Ovary (tissue), 9 donors: ENCODE results near the gene ANKH. TPM values are rescaled to one million over a fixed set of nuclear protein-coding genes. Genes with fewer than 3 reads are reported as not detected.
A peak's percentile ranks its signal among the peaks of the same experiment; 100 is the strongest.

Experiments
- DNase-seq, 5 donors: peaks; one replicate each; pipeline ENCODE4 v3.0.0-alpha.2; 2019 to 2020
- H3K27ac ChIP-seq, 2 donors: fragments of 200-600 bp; one replicate each; pipeline versions ENCODE4 v1.5.1 to v1.8.0; 2019 to 2022
- H3K27me3 ChIP-seq: fragments of 200-600 bp; one replicate; pipeline ENCODE4 v1.8.0; 2022
- H3K36me3 ChIP-seq: fragments of 200-600 bp; sonication (generic); one replicate; pipeline ENCODE4 v1.5.1; 2019
- H3K4me1 ChIP-seq: one replicate; pipeline ENCODE4 v1.8.1; 2013; ENCODE audit warnings: mild to moderate bottlenecking, moderate library complexity; ENCODE audit not compliant: insufficient read depth
- H3K4me3 ChIP-seq: fragments of 200-600 bp; sonication (generic); one replicate; pipeline ENCODE4 v1.5.1; 2017
- H3K9me3 ChIP-seq, 2 donors: fragments of 200-600 bp in 1 of 2; sonication (generic) in 1 of 2; one replicate each; pipeline versions ENCODE4 v1.5.1 to v1.8.1; 2013 to 2019; ENCODE audit warnings: mild to moderate bottlenecking in 1 of 2, moderate library complexity in 1 of 2
- EP300 ChIP-seq: sonication (generic); formaldehyde crosslinking; IDR thresholded peaks from one replicate; pipeline ENCODE4 v1.6.1; 2017; ENCODE audit warnings: antibody characterized with exemption
- POLR2A ChIP-seq: fragments of 450-650 bp; IDR thresholded peaks from one replicate; pipeline ENCODE4 v1.6.1; 2017; ENCODE audit warnings: antibody characterized with exemption, mild to moderate bottlenecking, moderate library complexity
- WGBS, 3 donors: extraction: QIAGEN DNeasy Blood & Tissue Kit in 1 of 3; methylation state at CpG; one replicate each; pipeline versions ENCODE4 v1.1.5 to v1.1.7; 2013 to 2017; 5-methylcytosine and 5-hydroxymethylcytosine counted together
- intact Hi-C, 4 donors: fragments of 100-400 bp; cut with DNase I; formaldehyde crosslinking; loops; one replicate each; pipeline versions ENCODE4 v1.11.0 to v1.15.1; 2022 to 2023
- polyA plus RNA-seq, 2 donors: library from polyadenylated mRNA; stranded (reverse); fragments of 200-250 nt in 1 of 2; fragments of 350-450 nt in 1 of 2; fragmentation: Illumina TruSeq in 1 of 2; extraction: RNeasy Lipid Tissue Mini Kit (QIAGEN cat#74804) in 1 of 2; gene quantifications; one replicate each; pipeline ENCODE4 v1.2.3, GENCODE V29; 2013 to 2014
- total RNA-seq, 7 donors: library from RNA; depleted of rRNA in 2 of 7; stranded (reverse); fragments of >200 nt in 2 of 7; fragmentation: NEBNext Ultra II Directional in 3 of 7; extraction: Animal tissue kit (Norgen Biotek cat#: 25700) in 3 of 7; gene quantifications; one replicate each; pipeline versions ENCODE4 v1.1.0 to v1.2.4, GENCODE V29; 2016 to 2023
- TF ChIP-seq, protein P1 (sequence below), 3 donors: fragments of 450-650 bp in 2 of 3; fragments of 200-600 bp in 1 of 3; IDR thresholded peaks; one replicate each; pipeline versions ENCODE4 v1.5.1 to v1.8.0; 2016 to 2022; ENCODE audit warnings: antibody characterized with exemption in 3 of 3, mild to moderate bottlenecking in 1 of 3
- donor health status: DM: no; HTN: no; CAD: no; lungs with moderate emphysema.
- donor health status: DM: no; HTN: no; CAD: no.
- donor health status: Bipolar disorder and iron deficiency.
- donor health status: DM: yes; HTN: yes; CAD: no.
- donor health status: DM: no; HTN: no; CAD: no.
- donor health status: DM: yes; HTN: yes; CAD: no.

Gene ANKH
- total and polyA plus RNA-seq, 9 donors = 17.2 to 80.7 (median 44.6) TPM

DNA sequence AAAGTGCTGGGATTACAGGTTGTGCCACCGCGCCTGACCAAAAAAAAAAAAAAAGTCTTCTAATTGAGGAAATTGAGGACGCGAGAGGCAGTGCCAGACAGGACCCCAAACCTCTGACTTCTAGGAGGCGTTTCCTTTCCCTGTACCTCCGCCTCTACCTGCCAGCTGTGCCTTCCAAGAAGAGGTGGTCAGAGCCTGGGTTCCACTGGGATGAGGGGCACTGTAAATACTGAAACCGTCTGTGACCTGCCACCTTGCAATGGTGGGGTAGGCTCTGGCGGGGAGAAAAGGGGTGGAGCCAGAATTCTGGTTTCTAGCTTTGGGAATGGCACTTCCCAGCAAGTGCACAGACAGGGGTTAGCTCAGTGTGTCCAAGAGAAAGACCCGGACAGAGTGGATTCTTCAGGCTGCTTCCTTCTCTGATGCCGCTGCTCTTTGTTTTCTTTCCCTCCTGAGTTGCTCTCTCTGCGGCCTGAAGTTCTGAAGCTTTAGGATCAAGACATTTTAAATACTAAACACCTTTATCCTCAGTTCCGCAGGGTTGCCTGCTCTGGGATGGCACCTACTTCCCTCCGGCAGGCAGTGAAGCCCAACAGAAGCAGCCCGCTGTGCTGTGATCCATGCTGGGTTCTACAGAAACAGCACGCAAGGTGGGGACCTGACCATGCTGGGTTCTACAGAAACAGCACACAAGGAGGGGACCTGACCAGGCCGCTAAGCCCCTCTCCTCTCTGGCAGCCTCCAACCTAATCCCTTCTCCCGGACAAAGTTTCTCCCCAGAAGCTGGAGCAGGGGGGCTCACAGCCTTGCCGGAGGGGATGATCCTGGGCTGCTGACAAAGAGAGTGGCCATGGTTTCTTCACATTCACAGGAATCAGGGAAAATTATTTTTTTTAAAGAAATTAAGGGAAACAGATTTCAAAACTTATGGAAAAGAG lies 141.9 kb downstream of the ANKH start:
- intact Hi-C loops = loop anchor here (5.0 to 10.0 kb wide), 3 partner anchors 135 to 278 kb away; no protein-coding TSS in a partner anchor
- H3K27ac ChIP-seq = no peak overlapping the region
- H3K4me1 ChIP-seq = peaks cover 2% of the 10 kb centered on the region
- no peaks in the 10 kb centered on the region for H3K9me3 ChIP-seq
- H3K4me3 ChIP-seq = no peak overlapping the region
- TF ChIP-seq POLR2A (no peak), EP300 (no peak)
- TF ChIP-seq, protein P1, sequence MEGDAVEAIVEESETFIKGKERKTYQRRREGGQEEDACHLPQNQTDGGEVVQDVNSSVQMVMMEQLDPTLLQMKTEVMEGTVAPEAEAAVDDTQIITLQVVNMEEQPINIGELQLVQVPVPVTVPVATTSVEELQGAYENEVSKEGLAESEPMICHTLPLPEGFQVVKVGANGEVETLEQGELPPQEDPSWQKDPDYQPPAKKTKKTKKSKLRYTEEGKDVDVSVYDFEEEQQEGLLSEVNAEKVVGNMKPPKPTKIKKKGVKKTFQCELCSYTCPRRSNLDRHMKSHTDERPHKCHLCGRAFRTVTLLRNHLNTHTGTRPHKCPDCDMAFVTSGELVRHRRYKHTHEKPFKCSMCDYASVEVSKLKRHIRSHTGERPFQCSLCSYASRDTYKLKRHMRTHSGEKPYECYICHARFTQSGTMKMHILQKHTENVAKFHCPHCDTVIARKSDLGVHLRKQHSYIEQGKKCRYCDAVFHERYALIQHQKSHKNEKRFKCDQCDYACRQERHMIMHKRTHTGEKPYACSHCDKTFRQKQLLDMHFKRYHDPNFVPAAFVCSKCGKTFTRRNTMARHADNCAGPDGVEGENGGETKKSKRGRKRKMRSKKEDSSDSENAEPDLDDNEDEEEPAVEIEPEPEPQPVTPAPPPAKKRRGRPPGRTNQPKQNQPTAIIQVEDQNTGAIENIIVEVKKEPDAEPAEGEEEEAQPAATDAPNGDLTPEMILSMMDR (IDR thresholded peaks at IDR 0.05) = no peak
- WGBS, 3 donors = 92 to 94% (median 92%) methylated on average over 18 of the region's 18 CpGs
- H3K36me3 ChIP-seq = no peaks in the 10 kb centered on the region
- DNase-seq = no peak
- H3K27me3 ChIP-seq = no peaks in the 10 kb centered on the region

DNA sequence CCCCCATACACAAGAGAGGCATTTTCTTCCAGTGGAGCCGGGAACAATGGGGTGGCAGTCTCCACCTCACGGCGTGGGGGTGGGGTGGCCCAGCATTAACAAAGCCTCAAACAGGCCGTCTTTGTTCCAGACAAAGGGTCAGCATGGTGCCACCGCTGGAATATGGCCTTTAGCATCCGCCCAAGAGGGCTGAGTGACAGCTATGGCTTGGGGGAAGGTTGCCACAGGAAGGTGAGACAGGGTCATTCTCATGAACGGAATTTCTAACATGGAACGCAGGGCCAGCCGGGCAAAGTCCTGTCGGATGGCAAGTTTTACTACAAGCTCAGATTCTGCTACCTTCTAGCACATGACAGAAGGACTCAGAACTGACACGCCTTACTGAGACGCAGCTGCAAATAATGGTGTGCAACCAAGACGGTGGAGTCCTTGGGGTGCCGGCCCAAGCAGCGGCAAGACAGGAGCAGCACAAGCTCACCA lies 143.1 kb downstream of the ANKH start:
- H3K4me3 ChIP-seq = no peak overlapping the region
- TF ChIP-seq POLR2A = no peak
- TF ChIP-seq EP300 = no peak
- TF ChIP-seq, protein P1 (IDR thresholded peaks at IDR 0.05) = no peak
- no peak overlapping the region for H3K27ac ChIP-seq
- H3K27me3 ChIP-seq = no peaks in the 10 kb centered on the region
- H3K4me1 ChIP-seq = peaks cover 2% of the 10 kb centered on the region
- no peaks in the 10 kb centered on the region for H3K9me3 ChIP-seq
- H3K36me3 ChIP-seq = no peaks in the 10 kb centered on the region
- intact Hi-C loops = loop anchor here (5.0 kb wide), 2 partner anchors 274 to 279 kb away; no protein-coding TSS in a partner anchor
- 87 to 92% (median 89%) methylated on average over 15 of the region's 15 CpGs for WGBS, 3 donors
- DNase-seq = no peak

DNA sequence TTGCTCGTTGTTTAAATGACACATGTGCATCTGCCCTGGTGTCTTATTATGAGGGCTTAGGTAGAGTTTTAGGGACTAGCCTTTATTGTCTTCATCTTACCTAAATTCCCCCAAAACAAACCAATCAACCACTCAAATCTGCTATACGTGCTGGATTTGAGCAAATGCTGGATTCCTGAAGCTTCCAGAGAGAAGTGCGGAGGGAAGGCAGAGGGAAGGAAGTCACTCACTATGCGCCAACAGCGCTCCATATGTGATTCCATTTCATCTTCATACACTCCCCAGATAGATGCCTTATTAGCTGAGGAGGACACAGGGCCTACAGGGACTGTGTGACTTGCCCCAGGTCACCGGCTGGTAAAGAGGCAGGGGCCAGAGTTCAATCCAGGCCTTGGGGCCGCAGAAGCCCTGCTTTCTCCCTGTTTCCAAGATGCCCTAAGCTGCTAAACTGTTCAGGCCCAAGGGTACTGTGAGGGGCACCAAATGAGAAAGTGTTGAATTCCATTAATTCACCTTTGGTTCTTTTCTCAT lies 143.6 kb downstream of the ANKH start:
- no peaks in the 10 kb centered on the region for H3K36me3 ChIP-seq
- H3K4me1 ChIP-seq = peaks cover 2% of the 10 kb centered on the region
- no peak overlapping the region for H3K4me3 ChIP-seq
- no peaks in the 10 kb centered on the region for H3K27me3 ChIP-seq
- DNase-seq = no peak
- no peak overlapping the region for H3K27ac ChIP-seq
- 77 to 78% (median 78%) methylated on average over 7 of the region's 7 CpGs for WGBS, 3 donors
- intact Hi-C loops = loop anchor here (5.0 kb wide), 2 partner anchors 274 to 279 kb away; no protein-coding TSS in a partner anchor
- TF ChIP-seq, protein P1 (IDR thresholded peaks at IDR 0.05) = no peak
- TF ChIP-seq POLR2A (no peak), EP300 (no peak)
- no peaks in the 10 kb centered on the region for H3K9me3 ChIP-seq

DNA sequence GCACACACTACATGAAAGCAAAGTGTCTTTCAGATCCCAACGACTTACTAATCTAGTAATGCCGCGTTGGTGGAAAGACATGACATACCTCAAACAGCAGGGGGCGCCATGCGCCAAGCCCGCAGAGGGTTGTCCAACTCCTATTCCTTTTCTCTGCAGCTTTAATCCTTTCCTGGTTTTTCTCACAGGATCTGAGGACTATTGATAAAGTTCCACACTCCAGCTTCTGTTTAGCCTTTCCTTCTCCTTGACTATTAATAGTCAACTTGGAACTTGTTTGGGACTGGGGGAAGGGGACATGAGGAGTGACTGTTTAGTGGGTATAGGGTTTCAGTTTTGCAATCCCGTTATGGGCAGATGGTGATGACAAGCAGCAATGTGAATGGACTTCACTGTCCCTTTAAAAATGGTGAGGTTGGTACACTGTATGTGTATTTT lies 144.1 kb downstream of the ANKH start:
- WGBS, 3 donors = 3 to 6% (median 4%) methylated on average over 7 of the region's 7 CpGs
- no peaks in the 10 kb centered on the region for H3K9me3 ChIP-seq
- DNase-seq = peak; percentile 73 to 87 (median 83)
- intact Hi-C loops = loop anchor here (5.0 kb wide), 2 partner anchors 275 to 280 kb away; no protein-coding TSS in a partner anchor
- no peak overlapping the region for H3K4me3 ChIP-seq
- no peaks in the 10 kb centered on the region for H3K36me3 ChIP-seq
- peaks cover 2% of the 10 kb centered on the region for H3K4me1 ChIP-seq
- TF ChIP-seq EP300 = no peak
- TF ChIP-seq, protein P1 (IDR thresholded peaks at IDR 0.05) = peak; percentile 69 to 85 (median 70)
- no peak for TF ChIP-seq POLR2A
- no peak overlapping the region for H3K27ac ChIP-seq
- no peaks in the 10 kb centered on the region for H3K27me3 ChIP-seq
